SK-N-SH treated with all-trans-retinoic acid at 6 μM for 48 hours (cell line): Measurements from ENCODE around the gene MAP3K6.

ENCODE experiments used
- ARNTL ChIP-seq: fragments of 450-650 bp; formaldehyde crosslinking; IDR thresholded peaks from 2 replicates; pipeline ENCODE4 v1.5.0; 2020; ENCODE audit warnings: low read depth, mild to moderate bottlenecking, moderate library complexity, borderline replicate concordance
- BACH2 ChIP-seq: fragments of 250-450 bp; sonication (Bioruptor Pico); IDR thresholded peaks from 2 replicates; pipeline ENCODE4 v1.9.0; 2021; ENCODE audit warnings: mild to moderate bottlenecking, borderline replicate concordance
- PPARA ChIP-seq: fragments of 250-450 bp; sonication (Bioruptor Pico); IDR thresholded peaks from 2 replicates; pipeline ENCODE4 v1.5.0; 2020; ENCODE audit warnings: mild to moderate bottlenecking, borderline replicate concordance
- RARB ChIP-seq: fragments of 250-450 bp; sonication (Bioruptor Pico); IDR thresholded peaks from 2 replicates; pipeline ENCODE4 v1.8.0; 2021; ENCODE audit warnings: mild to moderate bottlenecking, moderate library complexity
- TCF4 ChIP-seq: fragments of 250-450 bp; sonication (Bioruptor Pico); IDR thresholded peaks from 2 replicates; pipeline ENCODE4 v1.8.0; 2021; ENCODE audit warnings: mild to moderate bottlenecking, moderate library complexity, borderline replicate concordance
- TOX ChIP-seq: fragments of 250-450 bp; sonication (Bioruptor Pico); IDR thresholded peaks from 2 replicates; pipeline ENCODE4 v1.8.0; 2021; ENCODE audit warnings: mild to moderate bottlenecking, moderate library complexity, borderline replicate concordance
- ZFP3 ChIP-seq: fragments of 250-450 bp; sonication (Bioruptor Pico); IDR thresholded peaks from 2 replicates; pipeline ENCODE4 v1.5.0; 2020; ENCODE audit warnings: mild to moderate bottlenecking, moderate library complexity
- ZFP30 ChIP-seq: fragments of 450-650 bp; formaldehyde crosslinking; IDR thresholded peaks from 2 replicates; pipeline ENCODE4 v1.5.0; 2022; ENCODE audit warnings: mild to moderate bottlenecking, moderate library complexity
- ZNF70 ChIP-seq: fragments of 450-650 bp; formaldehyde crosslinking; IDR thresholded peaks from 2 replicates; pipeline ENCODE4 v1.5.0; 2020; ENCODE audit warnings: mild to moderate bottlenecking, moderate library complexity
- TF ChIP-seq, protein P1 (sequence below): fragments of 250-450 bp; sonication (Bioruptor Pico); IDR thresholded peaks from 2 replicates; pipeline ENCODE4 v1.8.0; 2020; ENCODE audit warnings: mild to moderate bottlenecking, moderate library complexity, borderline replicate concordance

DNA sequence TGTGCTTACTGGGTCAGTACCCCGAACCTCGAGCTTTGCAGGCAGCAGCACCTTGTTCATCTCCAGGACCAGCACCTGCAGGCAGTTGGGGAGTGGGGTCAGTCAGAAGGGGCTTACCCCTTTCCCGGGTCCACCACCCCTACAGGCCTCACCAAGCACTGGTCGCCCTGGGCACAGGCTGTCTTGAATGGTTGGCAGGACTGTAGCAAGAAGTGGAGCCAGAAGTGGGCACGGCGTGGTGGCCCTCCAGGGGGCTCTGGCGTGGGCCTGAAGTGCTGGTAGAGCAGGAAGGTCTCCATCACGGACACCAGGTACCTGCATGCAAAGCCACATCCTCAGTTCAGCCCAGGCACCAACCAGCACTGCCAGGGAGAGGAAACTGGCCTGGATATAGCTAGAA lies 5.2 kb downstream of the MAP3K6 start:
- TF ChIP-seq ZFP3 (CRISPR knock-in tag) (no peak), RARB (CRISPR knock-in tag) (no peak), ZFP30 (CRISPR knock-in tag) (no peak), PPARA (no peak), ARNTL (CRISPR knock-in tag) (no peak), TCF4 (CRISPR knock-in tag) (no peak), TOX (CRISPR knock-in tag) (no peak), ZNF70 (CRISPR knock-in tag) (no peak), BACH2 (no peak)
- TF ChIP-seq, protein P1, sequence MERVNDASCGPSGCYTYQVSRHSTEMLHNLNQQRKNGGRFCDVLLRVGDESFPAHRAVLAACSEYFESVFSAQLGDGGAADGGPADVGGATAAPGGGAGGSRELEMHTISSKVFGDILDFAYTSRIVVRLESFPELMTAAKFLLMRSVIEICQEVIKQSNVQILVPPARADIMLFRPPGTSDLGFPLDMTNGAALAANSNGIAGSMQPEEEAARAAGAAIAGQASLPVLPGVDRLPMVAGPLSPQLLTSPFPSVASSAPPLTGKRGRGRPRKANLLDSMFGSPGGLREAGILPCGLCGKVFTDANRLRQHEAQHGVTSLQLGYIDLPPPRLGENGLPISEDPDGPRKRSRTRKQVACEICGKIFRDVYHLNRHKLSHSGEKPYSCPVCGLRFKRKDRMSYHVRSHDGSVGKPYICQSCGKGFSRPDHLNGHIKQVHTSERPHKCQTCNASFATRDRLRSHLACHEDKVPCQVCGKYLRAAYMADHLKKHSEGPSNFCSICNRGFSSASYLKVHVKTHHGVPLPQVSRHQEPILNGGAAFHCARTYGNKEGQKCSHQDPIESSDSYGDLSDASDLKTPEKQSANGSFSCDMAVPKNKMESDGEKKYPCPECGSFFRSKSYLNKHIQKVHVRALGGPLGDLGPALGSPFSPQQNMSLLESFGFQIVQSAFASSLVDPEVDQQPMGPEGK (CRISPR knock-in tag) = no peak
